SHP77 treated with DMSO at 0.1 percent for 48 hours (cell line): ENCODE data around the gene IER5L.

Experiments
- DNase-seq: peaks from one replicate; lab custom pipeline; 2025; lab: John Stamatoyannopoulos, UW

Gene IER5L

GRCh38 chr9:129177791-129178567 lies at the start of gene IER5L:
TSS of gene IER5L (minus strand) at chr9:129178261. CDS start at chr9:129178052, 209 bp downstream.
- peak; percentile 87 for DNase-seq

- DNase-seq = no peak
Observed at GRCh38 chr9:129227843-129228189, 49.8 kb upstream of the IER5L start.

- DNase-seq = no peak
Observed at GRCh38 chr9:129225815-129226214, 47.8 kb upstream of the IER5L start.

- no peak for DNase-seq
Observed at GRCh38 chr9:129225490-129225778, 47.4 kb upstream of the IER5L start.

GRCh38 chr9:129224618-129225489 lies 46.8 kb upstream of the IER5L start:
- no peak for DNase-seq

GRCh38 chr9:129223551-129224208 lies 45.6 kb upstream of the IER5L start:
- DNase-seq = no peak

GRCh38 chr9:129222819-129223218 lies 44.8 kb upstream of the IER5L start:
- no peak for DNase-seq

GRCh38 chr9:129221979-129222635 lies 44.0 kb upstream of the IER5L start:
- no peak for DNase-seq

- DNase-seq = no peak
Observed at GRCh38 chr9:129221233-129221632, 43.2 kb upstream of the IER5L start.

- no peak for DNase-seq
Observed at GRCh38 chr9:129220771-129221170, 42.7 kb upstream of the IER5L start.

- no peak for DNase-seq
Observed at GRCh38 chr9:129218918-129219317, 40.9 kb upstream of the IER5L start.

- DNase-seq = no peak
Observed at GRCh38 chr9:129218272-129218625, 40.2 kb upstream of the IER5L start.

GRCh38 chr9:129213551-129213950 lies 35.5 kb upstream of the IER5L start:
- DNase-seq = no peak

GRCh38 chr9:129211686-129212085 lies 33.6 kb upstream of the IER5L start:
- DNase-seq = no peak

- DNase-seq = no peak
Observed at GRCh38 chr9:129210125-129210524, 32.1 kb upstream of the IER5L start.

- no peak for DNase-seq
Observed at GRCh38 chr9:129209580-129209979, 31.5 kb upstream of the IER5L start.

- DNase-seq = no peak
Observed at GRCh38 chr9:129209109-129209508, 31.0 kb upstream of the IER5L start.

GRCh38 chr9:129208207-129209032 lies 30.4 kb upstream of the IER5L start:
- no peak for DNase-seq

GRCh38 chr9:129206905-129207304 lies 28.8 kb upstream of the IER5L start:
- no peak for DNase-seq

- no peak for DNase-seq
Observed at GRCh38 chr9:129206401-129206800, 28.3 kb upstream of the IER5L start.

GRCh38 chr9:129204840-129205239 lies 26.8 kb upstream of the IER5L start:
- no peak for DNase-seq

GRCh38 chr9:129203556-129203909 lies 25.5 kb upstream of the IER5L start:
- no peak for DNase-seq
